Esophagus squamous epithelium (tissue), 4 donors: ENCODE data around the gene MINDY4.

Source experiments
- CTCF ChIP-seq, 6 experiments: fragments of 450-650 bp in 4 of 6; fragments of 200-600 bp in 2 of 6; sonication (generic) in 2 of 6; IDR thresholded peaks; one replicate each; pipeline ENCODE4 v1.5.1; 2016 to 2019; ENCODE audit warnings: antibody characterized with exemption in 6 of 6, mild to moderate bottlenecking in 4 of 6, moderate library complexity in 4 of 6
- POLR2A ChIP-seq, 4 donors: fragments of 450-650 bp; IDR thresholded peaks; one replicate each; pipeline ENCODE4 v1.6.1; 2017; ENCODE audit warnings: antibody characterized with exemption in 4 of 4, mild to moderate bottlenecking in 4 of 4, moderate library complexity in 3 of 4

- TF ChIP-seq CTCF (IDR thresholded peaks at IDR 0.05) (no peak), POLR2A (IDR thresholded peaks at IDR 0.05) (no peak)
Measured at GRCh38 chr7:30851651-30852307, 80.6 kb downstream of the MINDY4 start.
